Stimulated activated CD8-positive, alpha-beta memory T cell treated with anti-CD3 and anti-CD28 coated beads, Interleukin-2, amount 100 ng/mL, for 1 hour (primary cell): ENCODE measurements around the gene RNF126.
"Not testable (repeated sequence)": the region's sequence is repeated elsewhere in the genome, so short reads cannot be mapped to it uniquely, and the experiment has no call there.

Experiments
- DNase-seq, 2 donors: peaks; one replicate each; pipeline ENCODE4 v3.0.0-alpha.2; 2020; ENCODE audit warnings: low read depth in 2 of 2

Gene RNF126

GRCh38 chr19:686589-687297 is 23.7 kb upstream of the RNF126 start:
- no peak for DNase-seq

- DNase-seq, result no peak
Observed at GRCh38 chr19:685454-685931, 22.5 kb upstream of the RNF126 start.

- no peak for DNase-seq
Observed at GRCh38 chr19:682678-683320, 19.8 kb upstream of the RNF126 start.

GRCh38 chr19:681029-682019 is 18.3 kb upstream of the RNF126 start:
- DNase-seq, result peak in 1 of 2 donors; percentile 77

- DNase-seq, result peak; percentile 100
Observed at GRCh38 chr19:680287-681028, 17.4 kb upstream of the RNF126 start.

- DNase-seq, result no peak
Observed at GRCh38 chr19:679418-680286, 16.6 kb upstream of the RNF126 start.

GRCh38 chr19:678791-679388 is 15.9 kb upstream of the RNF126 start:
- DNase-seq, result no peak

- DNase-seq, result no peak
Observed at GRCh38 chr19:677601-678436, 14.8 kb upstream of the RNF126 start.

- no peak for DNase-seq
Observed at GRCh38 chr19:677201-677600, 14.2 kb upstream of the RNF126 start.

- DNase-seq, result no peak
Observed at GRCh38 chr19:676339-677105, 13.5 kb upstream of the RNF126 start, which contains the start of gene FSTL3. TSS of gene FSTL3 (plus strand) at chr19:676392. CDS start at chr19:676424, 32 bp downstream.

GRCh38 chr19:676007-676338 is 13.0 kb upstream of the RNF126 start:
- no peak for DNase-seq

GRCh38 chr19:674282-675151 is 11.5 kb upstream of the RNF126 start:
- DNase-seq, result no peak

- no peak for DNase-seq
Observed at GRCh38 chr19:670609-671075, 7.6 kb upstream of the RNF126 start.

GRCh38 chr19:668675-669434 is 5.8 kb upstream of the RNF126 start:
- DNase-seq, result not testable (repeated sequence)

GRCh38 chr19:666985-667573 is 4.1 kb upstream of the RNF126 start:
- DNase-seq, result not testable (repeated sequence)

- peak; percentile 50 to 68 for DNase-seq
Observed at GRCh38 chr19:664913-665443, 2.0 kb upstream of the RNF126 start.
